LNCaP clone FGC (cell line): ENCODE data around the gene IBA57.
A peak's percentile ranks its signal among the peaks of the same experiment; 100 is the strongest.

ENCODE experiments used
- DNase-seq: peaks from one replicate; pipeline ENCODE4 v3.0.0-alpha.2; 2011; ENCODE audit warnings: low read depth
- H3K4me3 ChIP-seq: 2 replicates; pipeline ENCODE4 v1.5.1; 2011; ENCODE audit warnings: mild to moderate bottlenecking, low read depth, low read length, control low read depth
- CTCF ChIP-seq: IDR thresholded peaks from 2 replicates; pipeline ENCODE4 v1.5.1; 2012; ENCODE audit warnings: mild to moderate bottlenecking; ENCODE audit not compliant: control insufficient read depth, insufficient read depth; ENCODE audit errors: extremely low read depth

The IBA57 gene

DNA sequence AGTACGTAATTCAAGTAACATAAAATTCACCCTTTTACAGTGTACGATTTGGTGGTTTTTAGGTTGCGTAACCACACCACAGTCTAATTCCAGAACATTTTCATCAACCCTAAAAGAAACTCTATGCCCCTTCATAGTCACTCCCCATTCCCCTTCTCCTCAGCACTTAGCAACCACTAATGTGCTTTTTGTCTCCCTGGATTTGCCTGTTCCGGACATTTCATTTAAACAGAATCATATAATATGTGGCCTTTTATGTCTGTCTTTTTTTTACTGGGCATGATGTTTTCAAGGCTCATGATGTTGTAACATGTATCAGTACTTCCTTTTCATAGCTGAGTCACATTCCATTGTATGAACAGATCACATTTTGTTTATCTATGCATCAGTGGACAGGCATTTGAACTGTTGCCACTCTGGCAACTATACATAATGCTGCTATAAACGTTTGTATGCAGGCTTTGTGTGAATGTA lies 63.0 kb downstream of the IBA57 start:
- no peak for TF ChIP-seq CTCF
- H3K4me3 ChIP-seq: no peak overlapping the region
- DNase-seq: peak; percentile 50

DNA sequence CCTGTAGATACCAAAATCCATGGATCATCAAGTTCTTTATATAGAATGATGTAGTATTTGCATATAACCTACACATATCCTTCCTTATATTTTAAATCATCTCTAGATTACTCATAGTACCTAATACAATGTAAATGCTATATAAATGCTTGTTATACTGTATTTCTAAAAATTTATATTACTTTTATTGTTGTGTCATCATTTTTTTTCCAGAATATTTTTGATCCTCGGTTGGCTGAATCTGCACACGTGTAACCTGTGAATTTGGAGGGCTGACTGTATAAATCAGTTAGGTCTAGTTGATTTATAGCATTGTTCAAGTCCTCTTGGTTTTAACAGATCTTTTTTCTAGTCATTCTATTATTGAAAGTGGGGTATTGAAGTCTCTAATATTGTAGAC lies 65.6 kb downstream of the IBA57 start:
- H3K4me3 ChIP-seq: no peak overlapping the region
- DNase-seq: no peak
- no peak for TF ChIP-seq CTCF
